GM12892 (cell line): ENCODE data around the gene CHSY3.

Experiments used
- POLR2A ChIP-seq: IDR thresholded peaks from 2 replicates; pipeline ENCODE4 v1.6.1; 2011; ENCODE audit warnings: low read depth, low read length, control low read depth
- POLR2AphosphoS5 ChIP-seq: IDR thresholded peaks from 2 replicates; pipeline ENCODE4 v1.6.1; 2011; ENCODE audit warnings: low read depth, low read length, control low read depth
- TAF1 ChIP-seq: IDR thresholded peaks from 2 replicates; pipeline ENCODE4 v1.6.1; 2011; ENCODE audit warnings: low read depth, mild to moderate bottlenecking, control low read depth, low read length, borderline replicate concordance

GRCh38 chr5:129858131-129858675, 46.1 kb upstream of the CHSY3 start:
- TF ChIP-seq POLR2A: no peak
- no peak for TF ChIP-seq POLR2AphosphoS5
- TF ChIP-seq TAF1: no peak
